Measurements from ENCODE around the gene HDAC7. TPM values are rescaled to one million over a fixed set of nuclear protein-coding genes. Genes with fewer than 3 reads are reported as not detected.

HDAC7 gene
- total and polyA plus RNA-seq, 2 of the 13 experiments (the other 11 are each of a cell fraction or from before 2014, with no cell fraction given) = 4.6 to 10.8 TPM

GRCh38 chr12:47777741-47778558 lies 41.8 kb downstream of the HDAC7 start:
- no peak for FAIRE-seq
- intact Hi-C loops (cut with micrococcal nuclease; ENCODE audit: unreplicated experiment) = loop anchor here (5.0 kb wide), 1 partner anchor 126 kb away; no protein-coding TSS in a partner anchor
- Histone ChIP-seq H2AFZ (ENCODE audit: low read length) (no peak overlapping the region), H3K4me1 (ENCODE audit: insufficient read depth, low read length) (peaks cover 31% of the 10 kb centered on the region), H3K27me3 (ENCODE audit: control insufficient read depth in 1 of 2, insufficient read depth in 2 of 2, low read length in 2 of 2) (no peaks in the 10 kb centered on the region), H3K79me2 (ENCODE audit: insufficient read depth, low read length) (no peaks in the 10 kb centered on the region), H3K9ac (ENCODE audit: insufficient read depth, low read depth, low read length) (no peak overlapping the region), H3K4me3 (replicated peaks in 1 of 3; ENCODE audit: insufficient read depth in 1 of 3, low read depth in 2 of 3, low read length in 3 of 3) (no peak overlapping the region), H3K36me3 (replicated peaks in 1 of 2; ENCODE audit: control insufficient read depth in 1 of 2, insufficient read depth in 2 of 2, low read length in 2 of 2) (no peaks in the 10 kb centered on the region; a peak in 1 of 5 replicates), H3K27ac (ENCODE audit: extremely low read length, insufficient read depth, low read length) (no peak overlapping the region), H4K20me1 (ENCODE audit: insufficient read depth, low read length) (no peaks in the 10 kb centered on the region), H3K9me3 (ENCODE audit: low read length) (no peaks in the 10 kb centered on the region), H3K4me2 (ENCODE audit: low read depth, low read length) (no peak overlapping the region)
- POLR2A ChIA-PET = interaction anchor here (0.8 to 1.4 kb wide), 3 partner anchors 40 to 43 kb away, joined by 3 read pairs; no protein-coding TSS in a partner anchor
- CTCF ChIA-PET (ENCODE audit: low intra/inter-chr PET ratio, low total read pairs) = interaction anchor here (1.0 to 3.6 kb wide), 3 partner anchors 36 to 62 kb away, joined by 3 to 56 read pairs (median 37); no protein-coding TSS in a partner anchor
- in situ Hi-C loops (cut with HindIII; ENCODE audit: extremely low pct_ligation_motif_present, low pct_unique_long_range_greater_than_20kb) = loop anchor here (5.0 kb wide), 2 partner anchors 36 to 66 kb away; no protein-coding TSS in a partner anchor
- no peak for DNase-seq (ENCODE audit: low spot score)
- 83% methylated on average over 8 of the region's 9 CpGs for WGBS (ENCODE audit: low lambda C conversion rate)
- BruUV-seq (replicated peaks) = no TSS peak
- ATAC-seq = no peak
- no peak for TF ChIP-seq SNAPC5 (CRISPR knock-in tag; IDR thresholded peaks at IDR 0.05; ENCODE audit: borderline replicate concordance)
- no peak for TF ChIP-seq RBAK (CRISPR knock-in tag; IDR thresholded peaks at IDR 0.05)
- no peak for TF ChIP-seq ZNF430 (CRISPR knock-in tag; IDR thresholded peaks at IDR 0.05)
- no peak for TF ChIP-seq GMEB2 (CRISPR knock-in tag; IDR thresholded peaks at IDR 0.05; ENCODE audit: low read depth)
- no peak for TF ChIP-seq IKZF4 (CRISPR knock-in tag; IDR thresholded peaks at IDR 0.05; ENCODE audit: borderline replicate concordance, low read depth, not compliant biosample characterization)
- TF ChIP-seq NFIB (CRISPR knock-in tag; IDR thresholded peaks at IDR 0.05; ENCODE audit: borderline replicate concordance) = no peak
- no peak for TF ChIP-seq FOXM1 (CRISPR knock-in tag; IDR thresholded peaks at IDR 0.05)
- no peak for TF ChIP-seq HBP1 (CRISPR knock-in tag; IDR thresholded peaks at IDR 0.05; ENCODE audit: low read depth)
- TF ChIP-seq MTA1 (CRISPR knock-in tag; IDR thresholded peaks at IDR 0.05; ENCODE audit: borderline replicate concordance) = no peak
- TF ChIP-seq PREB (CRISPR knock-in tag; IDR thresholded peaks at IDR 0.05) = no peak
- no peak for TF ChIP-seq MAFK (conservative IDR thresholded peaks at IDR 0.05 in 1 of 2, IDR thresholded peaks at IDR 0.05 in 1 of 2; ENCODE audit: low read length in 2 of 2)
- no peak for TF ChIP-seq AHDC1 (CRISPR knock-in tag; IDR thresholded peaks at IDR 0.05; ENCODE audit: borderline replicate concordance)

All from HepG2 (cell line).